GM18519 (cell line): ENCODE results near the gene ATP8A1.
A peak's percentile ranks its signal among the peaks of the same experiment; 100 is the strongest.
"Not testable (repeated sequence)": the region's sequence is repeated elsewhere in the genome, so short reads cannot be mapped to it uniquely, and the experiment has no call there.

ENCODE experiments used
- ATAC-seq: cut with Tn5 transposase; IDR thresholded peaks from one replicate; pipeline ENCODE4 v1.9.1; 2021; ENCODE audit warnings: mild to moderate bottlenecking, moderate library complexity; ENCODE audit not compliant: unreplicated experiment, low FRiP score

The ATP8A1 gene

DNA sequence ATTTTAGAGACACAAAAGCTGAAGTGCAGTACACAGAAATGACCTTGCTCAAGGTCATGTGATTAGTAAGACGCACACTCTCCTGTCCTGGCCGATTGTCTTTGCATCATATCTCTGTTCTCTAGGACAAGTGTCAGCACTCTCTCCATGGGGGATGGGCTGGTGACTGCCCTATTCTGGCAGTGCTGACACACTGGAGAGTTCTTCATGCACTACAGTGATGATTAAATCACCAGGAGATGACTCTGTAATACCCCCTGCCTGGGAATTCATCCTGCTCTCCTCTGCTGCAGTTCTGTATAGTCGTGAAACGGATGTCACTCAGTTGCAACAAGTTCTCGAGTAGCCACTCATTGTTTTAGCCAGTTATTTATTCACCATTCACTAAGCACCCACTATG lies 264.9 kb downstream of the ATP8A1 start:
- no peak for ATAC-seq

GRCh38 chr4:42391355-42391664 lies 265.6 kb downstream of the ATP8A1 start:
- ATAC-seq, result no peak

DNA sequence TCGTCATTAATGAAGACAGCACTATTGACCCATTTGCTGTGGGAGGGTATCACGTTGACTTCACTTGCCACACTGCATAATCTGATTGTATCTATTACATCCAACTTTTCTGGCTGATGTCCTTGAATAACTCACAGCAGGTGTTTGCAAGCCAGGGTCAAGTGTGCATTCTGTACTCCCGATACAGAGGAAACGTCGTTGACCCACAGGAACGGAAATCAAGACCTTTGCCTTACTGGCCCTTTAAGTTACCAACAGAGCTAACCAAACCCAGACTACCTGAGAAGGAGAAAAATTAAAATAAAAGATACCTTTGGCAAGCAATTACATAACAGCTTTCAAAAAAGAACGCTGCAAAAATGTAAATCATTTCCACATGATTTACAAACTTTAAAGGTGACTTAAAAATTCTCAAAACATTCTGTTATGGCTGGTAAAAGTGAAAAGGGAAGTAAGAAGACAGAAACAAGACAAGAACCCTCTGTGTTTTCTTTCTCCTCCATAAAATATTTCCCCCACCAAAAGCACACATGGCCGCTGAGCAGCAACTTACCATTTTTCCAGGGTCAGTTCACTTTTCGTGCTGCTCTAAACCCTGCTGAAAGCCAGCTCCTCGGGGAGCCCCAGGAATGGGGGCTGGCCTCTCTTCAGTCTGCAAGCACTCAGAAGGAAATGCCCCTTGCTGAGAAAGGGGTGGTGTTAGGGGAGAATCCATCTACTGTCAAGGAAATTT lies 266.1 kb downstream of the ATP8A1 start:
- no peak for ATAC-seq

DNA sequence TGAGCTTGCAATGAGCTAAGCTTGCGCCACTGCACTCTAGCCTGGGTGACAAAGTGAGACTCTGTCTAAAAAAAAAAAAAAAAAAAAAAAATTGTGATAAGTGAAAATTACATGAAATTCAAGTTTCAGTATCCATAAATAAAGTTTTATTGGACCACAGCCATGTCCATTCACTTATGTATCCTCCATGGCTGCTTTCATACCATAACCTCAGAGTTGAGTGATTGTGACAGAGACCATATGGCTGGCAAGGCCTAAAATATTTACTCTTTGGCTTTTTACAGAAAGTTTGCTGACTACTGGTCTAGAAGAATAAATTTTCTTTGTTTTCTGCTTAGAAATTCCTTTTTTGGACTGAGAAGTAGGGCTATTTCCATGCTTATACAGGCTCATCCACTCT lies 271.4 kb downstream of the ATP8A1 start:
- no peak for ATAC-seq

DNA sequence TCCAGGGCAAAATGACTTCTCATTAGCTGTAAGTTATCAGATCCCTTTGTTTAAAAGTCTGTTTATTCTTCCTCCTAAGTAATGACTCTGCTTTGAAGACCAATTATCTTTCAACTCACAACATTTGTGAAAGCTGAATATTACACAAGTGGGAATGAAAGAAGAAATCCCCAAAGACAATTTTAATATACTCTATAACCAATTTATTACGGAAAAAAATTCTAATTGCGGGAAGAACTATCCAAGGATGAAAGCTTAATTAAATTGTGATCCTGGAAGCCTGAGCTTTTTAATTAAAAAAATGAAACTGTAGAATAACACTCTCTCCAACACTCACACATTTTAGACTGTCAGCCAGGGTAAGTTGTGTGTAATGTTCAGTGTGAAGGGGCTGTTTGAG lies 275.2 kb downstream of the ATP8A1 start:
- no peak for ATAC-seq

DNA sequence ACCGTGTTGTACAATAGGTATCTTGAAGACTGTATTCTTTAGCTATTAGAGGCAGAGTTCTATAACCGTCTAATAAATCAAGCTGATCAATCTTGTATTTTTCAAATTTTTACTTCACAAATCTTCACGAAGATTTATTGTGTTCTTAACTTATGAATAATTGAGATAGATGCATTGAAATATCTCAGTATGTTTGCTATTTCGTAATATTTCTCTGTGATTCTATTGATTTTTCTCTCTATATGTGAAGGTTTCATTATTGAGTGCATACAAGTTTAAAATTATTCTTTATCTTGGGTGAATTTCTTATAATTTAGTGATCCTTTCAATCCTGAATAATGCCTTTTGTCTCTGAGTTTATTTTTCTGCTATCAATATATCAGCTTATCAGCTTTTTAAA lies 279.4 kb downstream of the ATP8A1 start:
- no peak for ATAC-seq

DNA sequence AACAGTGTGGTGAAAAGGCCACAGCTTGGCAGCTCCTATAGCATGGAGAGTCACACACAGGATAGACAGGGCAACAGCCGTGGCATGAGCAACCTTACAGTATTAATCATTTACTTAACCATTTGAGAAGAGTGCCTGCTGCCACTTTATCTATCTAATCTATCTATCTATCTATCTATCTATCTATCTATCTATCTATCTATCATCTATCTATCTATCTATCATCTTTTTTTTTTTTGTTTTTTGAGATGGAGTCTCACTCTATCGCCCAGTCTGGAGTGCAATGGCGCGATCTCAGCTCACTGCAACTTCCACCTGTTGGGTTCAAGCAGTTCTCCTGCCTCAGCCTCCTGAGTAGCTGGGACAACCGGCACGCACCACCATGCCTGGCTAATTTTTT lies 284.6 kb downstream of the ATP8A1 start:
- ATAC-seq, result not testable (repeated sequence)

GRCh38 chr4:42371305-42372252 lies 285.3 kb downstream of the ATP8A1 start:
- peak; percentile 81 for ATAC-seq

DNA sequence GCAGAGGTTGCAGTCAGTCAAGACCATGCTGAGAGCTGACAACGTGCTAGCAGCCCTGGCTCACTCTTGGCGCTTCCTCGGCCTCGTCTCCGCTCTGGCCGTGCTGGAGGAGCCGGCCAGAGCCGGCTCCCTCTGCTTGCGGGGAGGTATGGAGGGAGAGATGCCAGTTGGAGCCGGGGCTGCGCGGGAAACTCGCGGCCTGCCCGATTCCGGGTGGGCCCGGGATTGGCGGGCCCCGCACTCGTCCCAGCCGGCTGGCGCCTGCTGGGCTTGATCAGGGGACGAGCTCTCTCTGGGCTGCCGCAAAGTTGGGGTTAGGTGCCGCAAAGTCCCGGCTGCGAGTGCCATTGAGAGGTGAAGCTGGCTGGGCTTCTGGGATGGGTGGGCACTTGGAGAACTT lies 287.4 kb downstream of the ATP8A1 start:
- ATAC-seq, result no peak

DNA sequence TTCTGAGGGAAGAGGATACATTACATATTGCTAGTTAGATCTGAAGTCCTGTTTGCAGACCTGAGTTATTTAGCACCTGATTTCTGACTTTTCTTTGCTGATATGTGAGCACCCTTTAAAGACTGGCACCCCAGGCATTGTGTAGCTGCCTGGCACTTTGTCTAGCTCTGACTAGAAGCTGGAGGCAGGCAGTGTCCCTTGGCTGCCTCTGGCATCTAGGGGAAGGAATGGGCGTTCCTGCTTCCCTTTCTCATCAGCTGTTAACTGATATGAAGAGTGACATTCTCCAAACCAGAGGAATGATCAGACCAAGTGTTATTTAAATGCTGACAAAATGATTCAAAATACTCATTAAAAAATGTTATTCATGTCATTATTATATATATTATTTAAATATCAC lies 289.9 kb downstream of the ATP8A1 start:
- no peak for ATAC-seq

DNA sequence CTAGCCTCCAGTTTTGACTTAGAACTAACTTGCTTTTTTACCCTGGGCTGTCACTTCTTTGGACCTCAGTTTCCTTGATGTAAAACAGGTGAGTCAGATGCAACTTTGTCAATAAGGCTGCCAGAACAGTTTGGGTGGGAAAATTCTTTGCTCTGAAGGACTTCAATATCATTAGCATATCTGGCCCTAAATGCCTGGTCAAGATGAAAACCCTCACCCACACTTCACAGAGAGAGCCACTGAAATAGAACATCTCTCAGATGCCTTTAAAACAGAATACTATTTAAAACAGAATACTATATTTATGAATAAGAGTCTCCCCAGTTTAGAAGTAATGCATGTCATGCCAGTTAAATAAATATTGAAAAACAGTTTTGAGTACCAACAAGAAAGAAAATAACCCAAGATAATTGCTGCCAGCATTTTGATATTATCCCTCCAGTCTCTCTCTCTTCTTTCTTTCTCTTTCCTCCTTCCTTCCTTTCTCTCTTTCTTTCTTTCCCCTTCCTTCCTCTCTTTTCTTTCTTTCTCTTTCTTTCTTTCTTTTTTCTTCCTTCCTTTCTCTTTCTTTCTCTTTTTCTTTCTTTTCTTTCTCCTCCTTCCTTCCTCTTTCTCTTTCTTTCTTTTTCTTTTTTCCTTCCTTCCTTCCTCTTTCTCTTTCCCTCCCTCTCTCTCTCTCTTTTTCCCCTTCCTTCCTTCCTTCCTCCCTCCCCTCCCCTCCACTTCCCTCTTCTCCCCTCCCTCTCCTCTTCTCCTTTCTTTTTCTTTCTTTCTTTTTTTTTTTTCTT lies 292.4 kb downstream of the ATP8A1 start:
- ATAC-seq, result no peak

DNA sequence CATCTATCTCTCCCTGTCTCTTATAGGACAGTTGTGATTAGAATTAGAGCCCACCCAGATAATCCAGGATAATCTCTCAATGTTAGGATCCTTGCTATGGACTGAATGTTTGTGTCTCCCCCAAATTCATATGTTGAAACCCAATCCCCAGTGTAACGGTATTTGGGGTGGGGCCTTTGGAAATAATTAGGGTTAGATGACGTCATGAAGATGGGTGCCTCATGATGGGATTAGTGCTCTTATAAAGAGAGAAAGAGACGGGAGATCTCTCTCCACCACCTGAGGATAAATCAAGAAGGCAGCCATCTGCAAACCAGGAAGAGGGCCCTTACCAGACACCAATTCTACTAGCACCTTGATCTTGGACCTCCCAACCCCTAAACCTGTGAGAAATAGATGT lies 293.3 kb downstream of the ATP8A1 start:
- no peak for ATAC-seq

DNA sequence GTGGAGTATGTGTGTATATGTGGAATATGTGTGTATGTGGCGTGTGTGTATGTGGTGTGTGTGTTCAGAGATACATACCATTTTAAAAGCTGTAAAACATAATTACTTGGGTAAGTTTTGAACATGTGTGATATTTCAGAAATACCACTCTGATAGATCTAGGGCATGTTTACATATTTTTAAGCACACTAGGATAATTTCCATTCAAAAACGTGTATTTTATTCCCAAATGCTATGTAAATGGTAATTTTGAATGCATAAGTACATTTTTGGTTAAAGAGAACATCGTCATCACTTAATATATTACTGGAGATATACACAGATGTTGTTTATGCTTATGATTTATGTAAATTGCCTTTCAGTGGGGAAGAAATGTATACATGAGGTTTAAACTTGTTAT lies 294.3 kb downstream of the ATP8A1 start:
- no peak for ATAC-seq

DNA sequence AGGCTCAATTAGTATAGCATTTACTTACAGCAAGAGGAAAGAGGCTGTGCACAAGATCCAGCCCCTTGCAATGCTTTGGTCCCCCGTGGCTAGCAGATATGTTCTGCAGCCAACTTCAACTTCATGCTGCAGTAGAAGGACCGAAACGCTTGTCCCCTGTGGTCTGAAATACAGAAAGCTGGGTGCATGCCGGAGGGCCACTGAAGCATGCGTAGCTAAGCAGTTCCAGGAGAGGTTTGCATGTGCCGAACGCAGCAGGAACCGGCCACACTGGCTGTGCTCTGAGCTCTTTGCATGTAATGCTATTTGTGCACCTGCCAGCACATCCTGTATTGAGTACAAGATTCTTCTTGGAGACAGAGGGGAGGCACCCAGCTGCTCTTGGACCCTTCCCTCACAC lies 295.4 kb downstream of the ATP8A1 start:
- no peak for ATAC-seq

GRCh38 chr4:42360256-42360669 lies 296.6 kb downstream of the ATP8A1 start:
- ATAC-seq, result no peak

- no peak for ATAC-seq
Measured at GRCh38 chr4:42359711-42360110, 297.2 kb downstream of the ATP8A1 start.
